Measurements from ENCODE around the gene COA8.

- TF ChIP-seq POLR2A (IDR thresholded peaks at IDR 0.05) (no peak), CTCF (IDR thresholded peaks at IDR 0.05 in 8 of 11, conservative IDR thresholded peaks at IDR 0.05 in 3 of 11) (no peak), POLR2AphosphoS5 (IDR thresholded peaks at IDR 0.05) (no peak)
Observed at GRCh38 chr14:103526914-103527248, 35.9 kb upstream of the COA8 start.

Measured in spleen (tissue), 7 donors.